GM12801 (cell line): ENCODE results near the gene TBC1D22A.

ENCODE experiments used
- CTCF ChIP-seq: IDR thresholded peaks from one replicate; pipeline ENCODE4 v1.5.1; 2011; ENCODE audit warnings: control low read depth; ENCODE audit not compliant: insufficient read length; ENCODE audit errors: extremely low read depth

TBC1D22A gene

GRCh38 chr22:46852771-46853170 is 90.3 kb downstream of the TBC1D22A start:
- no peak for TF ChIP-seq CTCF

DNA sequence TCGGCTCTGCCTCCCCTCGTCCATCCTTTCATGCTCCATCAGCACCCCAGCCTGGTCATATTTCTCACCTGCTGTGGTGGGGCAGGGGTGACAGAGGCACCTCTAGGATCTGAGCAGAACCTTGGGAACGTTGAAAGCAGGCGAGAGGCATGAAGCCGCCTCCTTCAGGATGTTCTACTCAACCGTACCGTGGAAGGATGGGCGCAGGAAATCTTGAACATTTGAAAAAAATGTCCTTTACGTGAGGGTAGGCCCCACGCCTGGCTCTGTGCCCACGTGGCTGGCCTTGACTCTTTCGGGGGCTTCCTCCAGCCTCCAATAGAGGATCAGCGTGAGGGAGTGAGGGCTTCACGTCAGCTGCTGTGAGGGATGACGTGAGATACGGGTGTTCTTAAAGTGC is 90.7 kb downstream of the TBC1D22A start:
- TF ChIP-seq CTCF, result no peak

DNA sequence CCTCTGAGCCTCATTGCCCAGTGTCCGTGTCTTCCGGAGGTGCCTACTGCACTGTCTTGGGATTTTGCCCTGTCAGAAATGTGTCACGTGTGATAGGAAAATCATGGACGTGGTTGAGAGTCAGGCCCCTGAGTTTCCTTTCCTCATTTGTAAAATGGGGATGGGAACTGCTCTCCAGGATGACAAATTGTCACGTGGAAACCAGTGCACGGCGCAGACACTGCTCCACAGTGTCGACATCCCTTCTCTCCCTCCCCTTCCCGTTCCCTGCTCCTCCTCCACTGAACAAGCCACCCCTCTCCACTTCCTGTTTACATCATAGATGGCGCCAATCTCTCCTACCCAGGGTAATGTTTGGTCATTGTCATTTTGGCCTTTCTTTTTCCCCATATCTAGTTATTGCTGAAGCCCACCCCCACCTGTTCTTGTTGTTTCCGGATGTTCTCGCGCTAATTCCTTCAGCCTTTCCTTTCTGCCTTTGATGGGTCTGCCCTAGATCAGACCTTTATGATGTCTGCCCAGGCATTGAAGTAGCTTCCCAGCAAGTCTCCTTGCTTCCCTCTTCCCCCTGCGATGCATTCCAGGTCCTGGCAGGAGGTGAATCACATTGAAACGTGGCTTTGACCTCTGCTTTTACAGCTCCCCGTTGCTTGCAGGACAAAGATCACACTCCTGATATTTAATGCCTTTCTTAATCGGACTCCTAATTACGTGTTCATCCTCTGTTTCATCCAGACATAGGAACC is 91.8 kb downstream of the TBC1D22A start:
- no peak for TF ChIP-seq CTCF

- TF ChIP-seq CTCF, result no peak
These were observed 93.2 kb downstream of the TBC1D22A start for GRCh38 chr22:46855681-46856080.

DNA sequence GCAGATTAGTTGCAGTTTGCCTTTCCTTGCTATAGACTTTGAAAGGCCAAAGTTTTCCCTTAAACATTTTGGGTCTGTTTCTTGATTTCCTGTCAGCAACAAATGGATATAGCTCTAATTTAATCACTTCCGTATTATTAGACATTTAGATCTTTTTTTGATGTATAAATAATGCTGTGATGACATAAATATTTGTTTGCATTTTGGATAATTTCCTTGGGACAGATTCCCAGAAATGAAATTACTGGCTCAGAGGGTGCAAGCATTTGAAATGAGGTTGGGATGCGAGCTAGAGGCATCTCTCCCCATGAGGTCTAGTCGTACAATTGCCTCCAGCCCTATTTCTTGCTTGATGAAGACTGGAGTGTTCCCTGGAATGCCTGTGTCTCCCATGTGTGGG is 94.2 kb downstream of the TBC1D22A start:
- no peak for TF ChIP-seq CTCF

DNA sequence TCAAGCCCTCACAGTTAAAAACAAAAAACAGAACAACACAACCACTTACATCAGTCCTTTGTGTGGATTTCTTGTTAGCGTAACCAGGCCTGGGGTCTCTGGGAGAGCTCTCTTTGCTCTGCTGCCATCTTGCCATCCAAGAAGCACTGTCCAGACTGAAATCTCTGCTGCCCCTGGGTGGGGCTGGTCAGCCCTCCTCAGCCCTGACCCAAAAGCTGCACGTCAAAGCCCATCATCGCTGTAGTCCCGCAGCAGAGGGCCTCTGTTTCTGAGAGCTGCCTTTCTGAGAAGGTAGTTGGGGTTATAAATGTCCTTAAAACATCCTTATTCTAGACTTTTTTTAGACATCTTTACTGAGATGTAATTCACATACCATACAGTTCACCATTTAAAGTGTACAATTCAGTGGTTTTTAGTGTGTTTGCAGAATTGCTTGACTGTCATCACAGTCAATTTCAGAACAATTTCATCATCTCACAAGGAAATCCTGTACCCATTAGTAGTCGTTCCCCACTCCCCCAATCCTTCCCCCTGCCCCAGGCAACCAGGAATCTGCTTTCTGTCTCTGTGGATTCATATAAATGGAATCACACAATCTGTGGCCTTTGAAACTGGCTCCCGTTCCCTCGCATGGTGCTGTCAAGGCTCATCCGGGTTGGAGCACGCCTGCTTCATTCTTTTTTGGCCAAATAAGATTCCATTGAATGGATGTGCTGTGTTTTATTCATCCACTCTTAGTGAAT is 94.9 kb downstream of the TBC1D22A start:
- no peak for TF ChIP-seq CTCF

- no peak for TF ChIP-seq CTCF
These were observed 95.4 kb downstream of the TBC1D22A start for GRCh38 chr22:46857885-46858143.
